ENCODE measurements around the gene DSG3.
"Not testable (repeated sequence)": the region's sequence is repeated elsewhere in the genome, so short reads cannot be mapped to it uniquely, and the experiment has no call there.

DSG3 gene

GRCh38 chr18:31490387-31490786, 42.8 kb downstream of the DSG3 start:
- TF ChIP-seq CTCF (IDR thresholded peaks at IDR 0.05; ENCODE audit: insufficient read depth, missing control alignments) = no peak
- peak; percentile 16 for FAIRE-seq
- DNase-seq (ENCODE audit: insufficient read length, low spot score) = no peak

- FAIRE-seq (no peak), DNase-seq (ENCODE audit: insufficient read length, low spot score) (no peak)
- TF ChIP-seq CTCF (IDR thresholded peaks at IDR 0.05; ENCODE audit: insufficient read depth, missing control alignments) = no peak
Observed at GRCh38 chr18:31490833-31491232, 43.3 kb downstream of the DSG3 start.

GRCh38 chr18:31491586-31491985, 44.0 kb downstream of the DSG3 start:
- TF ChIP-seq CTCF (IDR thresholded peaks at IDR 0.05; ENCODE audit: insufficient read depth, missing control alignments) = no peak
- DNase-seq (ENCODE audit: insufficient read length, low spot score) (no peak), FAIRE-seq (no peak)

GRCh38 chr18:31492671-31493070, 45.1 kb downstream of the DSG3 start:
- no peak for DNase-seq (ENCODE audit: insufficient read length, low spot score)
- no peak for TF ChIP-seq CTCF (IDR thresholded peaks at IDR 0.05; ENCODE audit: insufficient read depth, missing control alignments)

GRCh38 chr18:31493171-31493570, 45.6 kb downstream of the DSG3 start:
- DNase-seq (ENCODE audit: insufficient read length, low spot score) (no peak), FAIRE-seq (no peak)
- no peak for TF ChIP-seq CTCF (IDR thresholded peaks at IDR 0.05; ENCODE audit: insufficient read depth, missing control alignments)

More at GRCh38 chr18:31492671-31493070, 45.1 kb downstream of the DSG3 start:
- no peak for FAIRE-seq

GRCh38 chr18:31493941-31494340, 46.4 kb downstream of the DSG3 start:
- no peak for TF ChIP-seq CTCF (IDR thresholded peaks at IDR 0.05; ENCODE audit: insufficient read depth, missing control alignments)
- FAIRE-seq = no peak
- no peak for DNase-seq (ENCODE audit: insufficient read length, low spot score)

GRCh38 chr18:31494705-31495244, 47.2 kb downstream of the DSG3 start:
- not testable (repeated sequence) for DNase-seq (ENCODE audit: insufficient read length, low spot score); FAIRE-seq

GRCh38 chr18:31497404-31497835, 49.9 kb downstream of the DSG3 start:
- no peak for FAIRE-seq
- no peak for DNase-seq (ENCODE audit: insufficient read length, low spot score)
- no peak for TF ChIP-seq CTCF (IDR thresholded peaks at IDR 0.05; ENCODE audit: insufficient read depth, missing control alignments)

Measured in D721Med (cell line).